ENCODE data around the gene SLC25A25. TPM values are rescaled to one million over a fixed set of nuclear protein-coding genes. Genes with fewer than 3 reads are reported as not detected.

SLC25A25 gene
- total and polyA plus RNA-seq, 11 donors: 1.7 to 15.1 (median 6.7) TPM

- Histone ChIP-seq H3K4me3 (no peak overlapping the region), H3K4me1 (peaks cover 0 to 86% (median 34%) of the 10 kb centered on the region in 12 donors), H3K36me3 (no peaks in the 10 kb centered on the region), H3K27me3 (no peaks in the 10 kb centered on the region), H3K9me3 (no peaks in the 10 kb centered on the region), H3K27ac (peak overlapping the region in 1 of 12 donors; percentile 73)
- DNase-seq: no peak
- no peak for TF ChIP-seq POLR2A (IDR thresholded peaks at IDR 0.05)
- no peak for TF ChIP-seq CTCF (IDR thresholded peaks at IDR 0.05)
- ATAC-seq: peak in 1 of 4 donors; percentile 25
- 92 to 97% (median 95%) methylated on average over 7 of the region's 7 CpGs for WGBS, 4 donors
- intact Hi-C loops (cut with DNase I): no loop called here
These were observed 9.9 kb downstream of the SLC25A25 start for GRCh38 chr9:128077847-128078503.

- intact Hi-C loops (cut with DNase I): no loop called here
- ATAC-seq (peak in 2 of 4 donors; percentile 15 to 49), DNase-seq (no peak)
- Histone ChIP-seq H3K4me3 (peak overlapping the region in 1 of 12 donors; percentile 8), H3K4me1 (peaks cover 0 to 80% (median 28%) of the 10 kb centered on the region in 12 donors), H3K27ac (peak overlapping the region in 1 of 12 donors; percentile 73), H3K9me3 (no peaks in the 10 kb centered on the region), H3K36me3 (no peaks in the 10 kb centered on the region), H3K27me3 (no peaks in the 10 kb centered on the region)
- WGBS, 4 donors: 61 to 71% (median 66%) methylated on average over 11 of the region's 11 CpGs
- TF ChIP-seq CTCF (IDR thresholded peaks at IDR 0.05): no peak
- no peak for TF ChIP-seq POLR2A (IDR thresholded peaks at IDR 0.05)
These were observed 10.7 kb downstream of the SLC25A25 start for GRCh38 chr9:128078504-128079434.

- WGBS, 4 donors: 97 to 99% (median 98%) methylated on average over 5 of the region's 5 CpGs
- Histone ChIP-seq H3K9me3 (no peaks in the 10 kb centered on the region), H3K4me1 (peaks cover 0 to 68% (median 25%) of the 10 kb centered on the region in 12 donors), H3K36me3 (peaks cover 0 to 3% (median 0%) of the 10 kb centered on the region in 9 donors), H3K27ac (peak overlapping the region in 3 of 12 donors; percentile 38 to 69 (median 62)), H3K4me3 (no peak overlapping the region), H3K27me3 (no peaks in the 10 kb centered on the region)
- no peak for TF ChIP-seq POLR2A (IDR thresholded peaks at IDR 0.05)
- TF ChIP-seq CTCF (IDR thresholded peaks at IDR 0.05): no peak
- intact Hi-C loops (cut with DNase I): loop anchor here in 1 of 10 donors (5.0 kb wide), 1 partner anchor 37 kb away; no protein-coding TSS in a partner anchor
- DNase-seq: no peak
- no peak for ATAC-seq
These were observed 12.2 kb downstream of the SLC25A25 start for GRCh38 chr9:128080206-128080605.

GRCh38 chr9:128081056-128081455 lies 13.0 kb downstream of the SLC25A25 start:
- TF ChIP-seq POLR2A (IDR thresholded peaks at IDR 0.05) (no peak), CTCF (IDR thresholded peaks at IDR 0.05) (no peak)
- DNase-seq: peak in 2 of 5 donors; percentile 71 to 74
- peak in 3 of 4 donors; percentile 70 to 86 (median 78) for ATAC-seq
- WGBS, 4 donors: 58 to 71% (median 64%) methylated on average over 3 of the region's 3 CpGs
- Histone ChIP-seq H3K4me1 (peaks cover 0 to 64% (median 24%) of the 10 kb centered on the region in 12 donors), H3K36me3 (peaks cover 0 to 12% (median 0%) of the 10 kb centered on the region in 9 donors), H3K4me3 (no peak overlapping the region), H3K9me3 (no peaks in the 10 kb centered on the region), H3K27ac (peak overlapping the region in 9 of 12 donors; percentile 12 to 69 (median 44)), H3K27me3 (no peaks in the 10 kb centered on the region)
- intact Hi-C loops (cut with DNase I): loop anchor here in 1 of 10 donors (5.0 kb wide), 1 partner anchor 36 kb away; no protein-coding TSS in a partner anchor
